Skeletal muscle satellite cell (primary cell): ENCODE measurements around the gene ARHGAP6.
"Not testable (repeated sequence)": the region's sequence is repeated elsewhere in the genome, so short reads cannot be mapped to it uniquely, and the experiment has no call there.

Experiments
- H3K27me3 ChIP-seq: 2 replicates; pipeline ENCODE4 v1.7.0; 2013; ENCODE audit warnings: low read length; ENCODE audit not compliant: control insufficient read depth, insufficient read depth
- H3K36me3 ChIP-seq: 2 replicates; pipeline ENCODE4 v1.7.0; 2013; ENCODE audit warnings: mild to moderate bottlenecking, control low read depth, low read length; ENCODE audit not compliant: insufficient read depth
- H3K4me1 ChIP-seq: 2 replicates; pipeline ENCODE4 v1.7.0; 2013; ENCODE audit warnings: low read length; ENCODE audit not compliant: control insufficient read depth, insufficient read depth
- H3K4me2 ChIP-seq: 2 replicates; pipeline ENCODE4 v1.7.0; 2013; ENCODE audit warnings: mild to moderate bottlenecking, low read length
- H3K4me3 ChIP-seq: 2 replicates; pipeline ENCODE4 v1.7.0; 2013; ENCODE audit warnings: low read length
- H3K9ac ChIP-seq: 2 replicates; pipeline ENCODE4 v1.7.0; 2013; ENCODE audit warnings: mild to moderate bottlenecking, low read depth, low read length, moderate library complexity
- H3K9me3 ChIP-seq: replicated peaks from 2 replicates; pipeline ENCODE4 v1.7.0; 2013; ENCODE audit warnings: mild to moderate bottlenecking, control low read depth, low read length

ARHGAP6 gene

DNA sequence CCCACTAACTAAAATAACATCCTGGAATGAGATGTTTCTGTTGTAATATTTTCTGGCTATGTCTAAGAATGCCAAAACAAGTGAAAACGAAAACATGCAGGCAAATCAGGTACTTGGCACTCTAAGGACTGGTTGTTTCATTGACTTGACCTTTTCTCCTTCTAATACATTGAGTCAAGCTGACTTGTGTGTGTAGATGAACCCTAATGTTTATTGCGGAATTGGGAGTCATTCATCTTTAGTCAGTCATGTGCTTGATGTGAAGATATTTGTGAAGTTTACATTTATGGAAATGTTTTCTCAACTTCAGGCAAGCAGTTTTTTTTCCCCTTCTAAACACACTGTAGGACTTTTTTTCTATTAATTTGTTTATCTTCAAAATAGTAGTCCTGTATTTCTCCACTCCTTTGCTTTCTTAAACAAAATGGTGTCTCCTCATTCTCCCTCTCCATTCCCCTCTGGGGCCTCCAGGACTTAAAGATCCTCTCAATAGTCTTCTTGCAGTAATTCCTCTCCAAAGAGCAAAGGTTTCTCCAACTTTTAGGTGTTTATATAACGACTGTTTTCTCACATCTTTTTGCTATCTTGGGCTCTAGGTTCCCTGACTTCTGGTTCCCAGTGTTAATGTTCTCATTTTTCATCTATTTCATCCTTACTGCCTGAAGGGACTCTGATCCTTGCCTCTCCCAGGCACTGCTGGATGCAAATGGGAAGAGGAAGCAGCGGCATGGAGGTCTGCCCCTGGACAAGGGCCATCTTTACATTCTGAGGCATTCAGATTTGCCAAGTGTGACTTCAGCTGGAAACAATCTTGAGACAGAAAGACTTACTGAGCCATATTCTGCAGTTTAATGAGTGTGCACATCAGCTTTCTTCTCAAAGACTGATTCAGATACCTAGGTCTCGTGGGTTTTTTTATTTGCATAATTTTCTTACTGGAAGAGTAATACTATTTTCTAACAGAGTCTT, 166.4 kb downstream of the ARHGAP6 start:
- Histone ChIP-seq H3K4me2 (no peak overlapping the region), H3K4me1 (peaks cover 13% of the 10 kb centered on the region), H3K36me3 (no peaks in the 10 kb centered on the region), H3K9ac (no peak overlapping the region), H3K27me3 (no peaks in the 10 kb centered on the region), H3K9me3 (no peaks in the 10 kb centered on the region), H3K4me3 (no peak overlapping the region)

- not testable (repeated sequence) for H3K36me3 ChIP-seq, H3K27me3 ChIP-seq, H3K9me3 ChIP-seq, H3K4me1 ChIP-seq, H3K4me2 ChIP-seq, H3K9ac ChIP-seq, H3K4me3 ChIP-seq
Measured at GRCh38 chrX:11491375-11491774, 174.3 kb downstream of the ARHGAP6 start.

DNA sequence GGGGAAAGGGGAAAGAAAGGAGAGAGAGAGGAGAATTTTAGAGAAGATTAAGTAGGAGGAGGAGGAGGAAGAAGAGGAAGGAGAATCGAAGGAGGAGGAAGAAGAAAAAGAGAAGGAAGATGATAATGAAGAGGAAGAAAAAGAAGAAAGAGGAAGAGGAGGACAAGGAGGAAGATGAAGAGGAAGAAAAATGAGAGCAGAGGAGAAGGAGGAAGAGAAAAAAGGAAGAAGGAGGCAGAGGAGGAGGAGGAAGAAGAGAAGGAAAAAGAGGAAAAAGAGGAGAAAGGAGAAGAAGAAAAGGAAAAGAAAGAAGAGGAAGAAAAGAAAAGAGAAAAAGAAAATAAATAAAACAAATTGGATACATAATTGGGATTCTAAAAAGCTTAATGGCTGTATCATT, 181.4 kb downstream of the ARHGAP6 start:
- H3K27me3 ChIP-seq = no peaks in the 10 kb centered on the region
- no peaks in the 10 kb centered on the region for H3K9me3 ChIP-seq
- no peak overlapping the region for H3K9ac ChIP-seq
- H3K36me3 ChIP-seq = no peaks in the 10 kb centered on the region
- no peak overlapping the region for H3K4me3 ChIP-seq
- H3K4me1 ChIP-seq = no peaks in the 10 kb centered on the region
- no peak overlapping the region for H3K4me2 ChIP-seq

GRCh38 chrX:11481035-11481434, 184.7 kb downstream of the ARHGAP6 start:
- Histone ChIP-seq H3K4me3 (no peak overlapping the region), H3K36me3 (no peaks in the 10 kb centered on the region), H3K4me1 (no peaks in the 10 kb centered on the region), H3K4me2 (no peak overlapping the region), H3K9ac (no peak overlapping the region), H3K9me3 (no peaks in the 10 kb centered on the region), H3K27me3 (no peaks in the 10 kb centered on the region)

- Histone ChIP-seq H3K36me3 (no peaks in the 10 kb centered on the region), H3K4me3 (no peak overlapping the region), H3K27me3 (no peaks in the 10 kb centered on the region), H3K4me1 (no peaks in the 10 kb centered on the region), H3K4me2 (no peak overlapping the region), H3K9me3 (no peaks in the 10 kb centered on the region), H3K9ac (no peak overlapping the region)
Measured at GRCh38 chrX:11480626-11481025, 185.1 kb downstream of the ARHGAP6 start.

- Histone ChIP-seq H3K4me2 (no peak overlapping the region), H3K36me3 (no peaks in the 10 kb centered on the region), H3K4me3 (no peak overlapping the region), H3K9ac (no peak overlapping the region), H3K4me1 (no peaks in the 10 kb centered on the region), H3K9me3 (no peaks in the 10 kb centered on the region), H3K27me3 (no peaks in the 10 kb centered on the region)
Measured at GRCh38 chrX:11478911-11479310, 186.8 kb downstream of the ARHGAP6 start.

GRCh38 chrX:11478026-11478425, 187.7 kb downstream of the ARHGAP6 start:
- Histone ChIP-seq H3K9me3 (no peaks in the 10 kb centered on the region), H3K27me3 (no peaks in the 10 kb centered on the region), H3K4me3 (no peak overlapping the region), H3K9ac (no peak overlapping the region), H3K36me3 (no peaks in the 10 kb centered on the region), H3K4me2 (no peak overlapping the region), H3K4me1 (peaks cover under 1% of the 10 kb centered on the region)

DNA sequence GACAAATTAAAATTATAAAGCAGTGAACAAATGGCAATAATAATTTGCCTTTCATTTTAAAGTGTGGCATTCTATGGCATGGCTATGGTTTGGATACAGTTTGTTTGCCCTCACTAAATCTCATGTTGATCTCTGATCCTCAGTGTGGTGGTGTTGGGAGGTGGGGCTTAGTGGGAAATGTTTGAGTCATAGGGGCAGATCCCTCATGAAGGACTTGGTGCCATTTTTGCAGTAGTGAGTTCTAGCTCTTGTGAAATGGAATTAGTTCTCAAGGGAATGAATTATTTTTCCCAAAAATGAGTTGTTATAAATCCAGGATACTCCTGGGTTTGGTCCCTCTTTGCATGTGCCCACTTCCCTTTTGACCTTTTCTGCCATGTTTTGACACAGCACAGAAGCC, 191.1 kb downstream of the ARHGAP6 start:
- Histone ChIP-seq H3K27me3 (no peaks in the 10 kb centered on the region), H3K4me3 (no peak overlapping the region), H3K36me3 (no peaks in the 10 kb centered on the region), H3K4me1 (peaks cover 23% of the 10 kb centered on the region), H3K9me3 (no peaks in the 10 kb centered on the region), H3K4me2 (no peak overlapping the region), H3K9ac (no peak overlapping the region)

- Histone ChIP-seq H3K4me2 (no peak overlapping the region), H3K4me3 (no peak overlapping the region), H3K36me3 (no peaks in the 10 kb centered on the region), H3K4me1 (peaks cover 25% of the 10 kb centered on the region), H3K9ac (no peak overlapping the region), H3K9me3 (no peaks in the 10 kb centered on the region), H3K27me3 (no peaks in the 10 kb centered on the region)
Measured at GRCh38 chrX:11474021-11474420, 191.7 kb downstream of the ARHGAP6 start.

GRCh38 chrX:11472879-11473278, 192.8 kb downstream of the ARHGAP6 start:
- Histone ChIP-seq H3K36me3 (no peaks in the 10 kb centered on the region), H3K4me1 (peaks cover 25% of the 10 kb centered on the region), H3K4me3 (no peak overlapping the region), H3K27me3 (no peaks in the 10 kb centered on the region), H3K9me3 (no peaks in the 10 kb centered on the region), H3K9ac (no peak overlapping the region), H3K4me2 (no peak overlapping the region)

DNA sequence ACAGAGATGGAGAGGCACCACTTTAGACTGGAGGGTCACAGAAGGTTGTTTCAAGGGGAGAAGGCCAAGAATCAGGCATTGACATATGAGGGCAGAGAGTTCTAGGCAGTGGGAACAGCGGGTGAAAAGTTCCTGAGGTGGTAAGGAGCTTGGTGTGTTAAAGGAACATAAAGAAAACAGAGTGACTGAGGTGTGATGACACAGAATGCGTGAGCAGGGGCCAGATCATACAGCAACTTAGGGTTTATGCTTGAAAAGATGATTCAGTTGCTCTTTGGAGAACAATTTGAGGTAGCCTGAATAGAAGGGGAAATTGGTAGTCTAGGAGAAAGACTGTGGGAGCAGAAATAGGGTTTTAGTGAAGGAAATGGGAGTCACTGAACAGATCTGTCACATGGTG, 193.3 kb downstream of the ARHGAP6 start:
- no peaks in the 10 kb centered on the region for H3K36me3 ChIP-seq
- H3K4me1 ChIP-seq = peaks cover 25% of the 10 kb centered on the region
- H3K9me3 ChIP-seq = no peaks in the 10 kb centered on the region
- no peak overlapping the region for H3K4me3 ChIP-seq
- no peak overlapping the region for H3K4me2 ChIP-seq
- no peaks in the 10 kb centered on the region for H3K27me3 ChIP-seq
- no peak overlapping the region for H3K9ac ChIP-seq
